IMR-90 (cell line): ENCODE measurements around the gene BNIP5. TPM values are rescaled to one million over a fixed set of nuclear protein-coding genes. Genes with fewer than 3 reads are reported as not detected.
"Not testable (repeated sequence)": the region's sequence is repeated elsewhere in the genome, so short reads cannot be mapped to it uniquely, and the experiment has no call there.

Experiments used
- ATAC-seq: fragments of 200-7000 bp; cut with Tn5 transposase; 2 replicates; pipeline ENCODE4 v1.9.1; 2020; ENCODE audit warnings: low read depth, mild to moderate bottlenecking, moderate library complexity
- BruUV-seq: library from RNA; stranded (reverse); fragments of 400-500 nt; replicated peaks from 2 replicates; lab custom pipeline; 2021; lab: Mats Ljungman, UMichigan
- CTCF ChIA-PET: fragments of 300-600 bp; formaldehyde crosslinking; extraction: SDS; loops from one replicate; lab custom pipeline; 2021; ENCODE audit warnings: antibody characterized with exemption; lab: Yijun Ruan, JAX
- POLR2A ChIA-PET: fragments of 300-600 bp; sonication (Branson Sonifier 250); formaldehyde crosslinking; loops from one replicate; lab custom pipeline; 2022; ENCODE audit warnings: antibody characterized with exemption; ENCODE audit not compliant: unreplicated experiment; lab: Charles Lee
- DNase-seq: peaks from one replicate; pipeline ENCODE4 v3.0.0; 2013
- H2AFZ ChIP-seq: replicated peaks from 2 replicates; pipeline ENCODE3; 2013; ENCODE audit warnings: low read length, mild to moderate bottlenecking; ENCODE audit not compliant: poor library complexity
- H2AK5ac ChIP-seq: 2 replicates; pipeline ENCODE4 v1.6.1; 2013; ENCODE audit warnings: low read depth, low read length, inconsistent platforms
- H2AK9ac ChIP-seq: replicated peaks from 2 replicates; pipeline ENCODE3; 2013; ENCODE audit warnings: mild to moderate bottlenecking, low read depth, low read length, moderate library complexity; ENCODE audit not compliant: poor library complexity
- H2BK120ac ChIP-seq: 2 replicates; pipeline ENCODE4 v1.6.1; 2013; ENCODE audit warnings: low read depth, low read length, inconsistent platforms
- H2BK15ac ChIP-seq: 3 replicates; pipeline ENCODE4 v1.6.1; 2013; ENCODE audit warnings: low read depth, low read length, inconsistent platforms
- H2BK20ac ChIP-seq: 2 replicates; pipeline ENCODE4 v1.6.1; 2013; ENCODE audit warnings: low read depth, mild to moderate bottlenecking, inconsistent platforms, low read length, moderate library complexity
- H2BK5ac ChIP-seq: 2 replicates; pipeline ENCODE4 v1.6.1; 2013; ENCODE audit warnings: mild to moderate bottlenecking, low read depth, low read length, inconsistent platforms; ENCODE audit not compliant: poor library complexity, severe bottlenecking
- H3K14ac ChIP-seq: replicated peaks from 2 replicates; pipeline ENCODE4 v1.6.1; 2013; ENCODE audit warnings: low read depth, low read length, inconsistent platforms
- H3K18ac ChIP-seq: 2 replicates; pipeline ENCODE4 v1.6.1; 2013; ENCODE audit warnings: low read depth, low read length, control low read depth
- H3K23ac ChIP-seq: 2 replicates; pipeline ENCODE4 v1.6.1; 2013; ENCODE audit warnings: low read depth, low read length, inconsistent platforms
- H3K27ac ChIP-seq: 2 replicates; pipeline ENCODE4 v1.5.1; 2013; ENCODE audit warnings: mild to moderate bottlenecking, control low read depth, low read length; ENCODE audit not compliant: insufficient read depth
- H3K27me3 ChIP-seq: 2 replicates; pipeline ENCODE4 v1.6.1; 2013; ENCODE audit warnings: low read length; ENCODE audit not compliant: control insufficient read depth, insufficient read depth
- H3K36me3 ChIP-seq: 2 replicates; pipeline ENCODE4 v1.6.1; 2013; ENCODE audit warnings: low read length, mixed read lengths; ENCODE audit not compliant: control insufficient read depth, insufficient read depth
- H3K4ac ChIP-seq: 2 replicates; pipeline ENCODE4 v1.6.1; 2013; ENCODE audit warnings: low read depth, low read length, inconsistent platforms
- H3K4me1 ChIP-seq: 2 replicates; pipeline ENCODE4 v1.6.1; 2013; ENCODE audit warnings: low read length, mixed read lengths; ENCODE audit not compliant: control insufficient read depth, insufficient read depth
- H3K4me2 ChIP-seq: 2 replicates; pipeline ENCODE4 v1.6.1; 2013; ENCODE audit warnings: low read depth, mild to moderate bottlenecking, control low read depth, low read length, moderate library complexity
- H3K4me3 ChIP-seq: 2 replicates; pipeline ENCODE4 v1.5.1; 2013; ENCODE audit warnings: low read depth, mild to moderate bottlenecking, control low read depth, low read length, moderate library complexity; ENCODE audit not compliant: insufficient read depth
- H3K56ac ChIP-seq: 2 replicates; pipeline ENCODE4 v1.6.1; 2013; ENCODE audit warnings: low read length, inconsistent platforms; ENCODE audit not compliant: insufficient read depth; ENCODE audit errors: extremely low read depth
- H3K79me1 ChIP-seq, 2 experiments: 2 replicates each; pipeline ENCODE4 v1.6.1; 2013; ENCODE audit warnings: low read length in 2 of 2, inconsistent platforms in 1 of 2, low read depth in 1 of 2
- H3K9ac ChIP-seq: 2 replicates; pipeline ENCODE4 v1.6.1; 2013; ENCODE audit warnings: low read depth, low read length, control low read depth
- H3K9me1 ChIP-seq: 2 replicates; pipeline ENCODE4 v1.6.1; 2013; ENCODE audit warnings: low read length, inconsistent platforms; ENCODE audit not compliant: insufficient read depth
- H3K9me3 ChIP-seq: 2 replicates; pipeline ENCODE4 v1.6.1; 2013; ENCODE audit warnings: low read length; ENCODE audit not compliant: control insufficient read depth, insufficient read depth
- H4K20me1 ChIP-seq: 2 replicates; pipeline ENCODE4 v1.6.1; 2013; ENCODE audit warnings: low read length, inconsistent platforms; ENCODE audit not compliant: insufficient read depth
- H4K5ac ChIP-seq: 2 replicates; pipeline ENCODE4 v1.6.1; 2013; ENCODE audit warnings: mild to moderate bottlenecking, low read depth, low read length, control low read depth
- H4K8ac ChIP-seq, 2 experiments: 2 replicates each; pipeline ENCODE4 v1.6.1; 2013; ENCODE audit warnings: low read depth in 2 of 2, low read length in 2 of 2, control low read depth in 1 of 2, inconsistent platforms in 1 of 2
- H4K91ac ChIP-seq: 2 replicates; pipeline ENCODE4 v1.6.1; 2013; ENCODE audit warnings: low read depth, low read length, inconsistent platforms; ENCODE audit not compliant: insufficient read depth
- WGBS, 2 experiments: methylation state at CpG; one replicate each; pipeline versions ENCODE4 v1.1.5 to v1.1.7; 2013; ENCODE audit warnings: missing lambda C conversion rate in 2 of 2; ENCODE audit not compliant: insufficient read length in 1 of 2; ENCODE audit errors: extremely low coverage in 2 of 2; 5-methylcytosine and 5-hydroxymethylcytosine counted together
- dilution Hi-C: fragments of 300-500 bp; cut with HindIII; formaldehyde crosslinking; loops from one replicate; pipeline ENCODE4 v1.14.3; 2018; ENCODE audit warnings: low sequenced_read_pairs; ENCODE audit not compliant: unreplicated experiment
- in situ Hi-C: fragments of 300-500 bp; cut with MboI; formaldehyde crosslinking; loops from 3 replicates; pipeline ENCODE4 v1.14.3; 2019; ENCODE audit warnings: low sequenced_read_pairs, inconsistent platforms, mixed read lengths
- intact Hi-C: fragments of 100-400 bp; cut with micrococcal nuclease; formaldehyde crosslinking; loops from 2 replicates; pipeline ENCODE4 v1.10.0; 2022
- polyA plus RNA-seq, 3 experiments: library from polyadenylated mRNA; depleted of rRNA; stranded (reverse); fragments of >200 nt; gene quantifications; 2 replicates each; pipeline ENCODE4 v1.2.3, GENCODE V29; 2012; ENCODE audit warnings: low replicate concordance in 1 of 3
- total RNA-seq: library from RNA; depleted of rRNA; stranded (reverse); fragments of >200 nt; gene quantifications from 2 replicates; pipeline ENCODE4 v1.2.3, GENCODE V29; 2012

BNIP5 gene
- total and polyA plus RNA-seq, 2 of the 4 experiments (the other 2 are of a cell fraction): not detected

DNA sequence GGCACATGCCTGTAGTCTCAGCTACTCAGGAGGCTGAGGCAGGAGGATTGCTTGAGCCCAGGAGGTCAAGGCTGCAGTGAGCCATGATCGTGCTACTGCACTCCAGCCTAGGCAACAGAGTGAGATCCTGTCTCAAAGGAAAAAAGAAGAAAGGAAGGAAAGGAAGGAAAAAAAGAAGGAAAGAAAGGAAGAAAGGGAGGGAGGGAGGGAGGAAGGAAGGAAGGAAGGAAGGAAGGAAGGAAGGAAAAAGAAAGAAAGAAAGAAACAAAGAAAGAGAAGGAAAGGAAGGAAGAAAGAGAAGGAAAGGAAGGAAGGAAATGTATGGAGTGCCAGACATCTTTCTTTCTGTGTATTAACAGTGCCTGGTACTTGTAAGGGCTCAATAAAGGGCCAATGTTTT, 1.5 kb upstream of the BNIP5 start:
- H2AFZ ChIP-seq, H4K8ac ChIP-seq, H3K9me3 ChIP-seq, H3K79me1 ChIP-seq, H2BK15ac ChIP-seq, DNase-seq, H3K4me2 ChIP-seq, H4K91ac ChIP-seq, H3K36me3 ChIP-seq, H3K18ac ChIP-seq, H3K4me1 ChIP-seq, BruUV-seq, H3K9me1 ChIP-seq, H2AK9ac ChIP-seq, H2AK5ac ChIP-seq, H4K5ac ChIP-seq, in situ Hi-C loops, ATAC-seq, H3K14ac ChIP-seq, H3K23ac ChIP-seq, H3K4ac ChIP-seq, H3K9ac ChIP-seq, H2BK5ac ChIP-seq, POLR2A ChIA-PET, CTCF ChIA-PET, H3K27ac ChIP-seq, H2BK120ac ChIP-seq, H4K20me1 ChIP-seq, H3K56ac ChIP-seq, H2BK20ac ChIP-seq, intact Hi-C loops, H3K4me3 ChIP-seq, dilution Hi-C loops: not testable (repeated sequence)
- H3K27me3 ChIP-seq: peaks cover 71% of the 10 kb centered on the region
- 40% methylated on average over 1 of the region's 1 CpG; no CpG with 5 or more reads in 1 of the 2 experiments for WGBS, 2 experiments
